Measurements from ENCODE around the gene PLXNA2.

Gene PLXNA2

GRCh38 chr1:208038303-208038702, 205.9 kb downstream of the PLXNA2 start:
- no peak for DNase-seq

- no peak for DNase-seq
These were observed 207.0 kb downstream of the PLXNA2 start for GRCh38 chr1:208036918-208037766.

GRCh38 chr1:208036106-208036808, 207.9 kb downstream of the PLXNA2 start:
- no peak for DNase-seq

GRCh38 chr1:208034135-208034534, 210.0 kb downstream of the PLXNA2 start:
- DNase-seq: no peak

- no peak for DNase-seq
These were observed 210.9 kb downstream of the PLXNA2 start for GRCh38 chr1:208033236-208033635.

- no peak for DNase-seq
These were observed 212.3 kb downstream of the PLXNA2 start for GRCh38 chr1:208031932-208032320.

- DNase-seq: no peak
These were observed 212.8 kb downstream of the PLXNA2 start for GRCh38 chr1:208031316-208031931.

- DNase-seq: no peak
These were observed 213.7 kb downstream of the PLXNA2 start for GRCh38 chr1:208030288-208031091.

GRCh38 chr1:208029381-208030287, 214.6 kb downstream of the PLXNA2 start:
- DNase-seq: no peak

- no peak for DNase-seq
These were observed 215.7 kb downstream of the PLXNA2 start for GRCh38 chr1:208028526-208028925.

GRCh38 chr1:208027861-208028260, 216.3 kb downstream of the PLXNA2 start:
- DNase-seq: no peak

- DNase-seq: no peak
These were observed 217.2 kb downstream of the PLXNA2 start for GRCh38 chr1:208026880-208027438.

- no peak for DNase-seq
These were observed 219.2 kb downstream of the PLXNA2 start for GRCh38 chr1:208025031-208025430.

- DNase-seq: no peak
These were observed 219.8 kb downstream of the PLXNA2 start for GRCh38 chr1:208024406-208024805.

- DNase-seq: no peak
These were observed 224.9 kb downstream of the PLXNA2 start for GRCh38 chr1:208019257-208019656.

- DNase-seq: no peak
These were observed 228.9 kb downstream of the PLXNA2 start for GRCh38 chr1:208015255-208015654.

- no peak for DNase-seq
These were observed 231.0 kb downstream of the PLXNA2 start for GRCh38 chr1:208013210-208013609.

GRCh38 chr1:208012721-208013120, 231.5 kb downstream of the PLXNA2 start:
- DNase-seq: no peak

- no peak for DNase-seq
These were observed 233.6 kb downstream of the PLXNA2 start for GRCh38 chr1:208010487-208011071.

GRCh38 chr1:208009706-208010444, 234.3 kb downstream of the PLXNA2 start:
- no peak for DNase-seq

Data from bone marrow (tissue), 2 donors.